HG02623 (cell line): ENCODE results near the gene FBH1.

Experiments
- ATAC-seq: cut with Tn5 transposase; IDR thresholded peaks from one replicate; pipeline ENCODE4 v1.9.1; 2021; ENCODE audit warnings: moderate library complexity; ENCODE audit not compliant: unreplicated experiment

The FBH1 gene

GRCh38 chr10:5975641-5976473, 85.8 kb downstream of the FBH1 start:
- ATAC-seq, result peak; percentile 64

GRCh38 chr10:5976512-5977470, 86.7 kb downstream of the FBH1 start:
- ATAC-seq, result peak; percentile 5

GRCh38 chr10:5977471-5978229, 87.6 kb downstream of the FBH1 start, which contains the start of gene IL15RA:
TSS of gene IL15RA (minus strand) at chr10:5977543. CDS start at chr10:5977492, 51 bp downstream.
- ATAC-seq, result peak; percentile 47

- ATAC-seq, result no peak
Measured at GRCh38 chr10:5978230-5978489, 88.1 kb downstream of the FBH1 start.

- ATAC-seq, result no peak
Measured at GRCh38 chr10:5981529-5981928, 91.5 kb downstream of the FBH1 start.

- ATAC-seq, result no peak
Measured at GRCh38 chr10:5983774-5984173, 93.7 kb downstream of the FBH1 start.

- no peak for ATAC-seq
Measured at GRCh38 chr10:5985029-5985428, 95.0 kb downstream of the FBH1 start.
